HEK293 (cell line): ENCODE results near the gene VKORC1.
A peak's percentile ranks its signal among the peaks of the same experiment; 100 is the strongest.

ENCODE experiments used
- BCL11A ChIP-seq: fragments of 450-650 bp; formaldehyde crosslinking; IDR thresholded peaks from 2 replicates; pipeline ENCODE4 v1.5.1; 2016; ENCODE audit warnings: low read depth, missing biosample characterization, missing genetic modification characterization
- FEZF1 ChIP-seq: fragments of 450-650 bp; formaldehyde crosslinking; IDR thresholded peaks from 2 replicates; pipeline ENCODE4 v1.5.1; 2016; ENCODE audit warnings: missing biosample characterization, missing genetic modification characterization
- GLIS2 ChIP-seq: fragments of 450-650 bp; formaldehyde crosslinking; IDR thresholded peaks from 2 replicates; pipeline ENCODE4 v1.5.1; 2016; ENCODE audit warnings: missing biosample characterization, missing genetic modification characterization
- HIC1 ChIP-seq: fragments of 450-650 bp; formaldehyde crosslinking; IDR thresholded peaks from 2 replicates; pipeline ENCODE4 v1.5.1; 2016; ENCODE audit warnings: missing biosample characterization, missing genetic modification characterization
- HOXC10 ChIP-seq: sonication (generic); formaldehyde crosslinking; IDR thresholded peaks from 2 replicates; pipeline ENCODE4 v1.8.1; 2023; ENCODE audit warnings: mild to moderate bottlenecking, missing genetic modification reagents
- HOXD13 ChIP-seq: sonication (generic); formaldehyde crosslinking; IDR thresholded peaks from 2 replicates; pipeline ENCODE4 v1.8.0; 2022; ENCODE audit warnings: missing genetic modification reagents, borderline replicate concordance
- RBAK ChIP-seq: fragments of 450-650 bp; formaldehyde crosslinking; IDR thresholded peaks from 2 replicates; pipeline ENCODE4 v1.5.1; 2016; ENCODE audit warnings: missing biosample characterization, missing genetic modification characterization
- YY1 ChIP-seq: fragments of 450-650 bp; formaldehyde crosslinking; IDR thresholded peaks from 2 replicates; pipeline ENCODE4 v1.5.1; 2018; ENCODE audit warnings: missing biosample characterization, missing genetic modification characterization
- ZBTB20 ChIP-seq: fragments of 450-650 bp; formaldehyde crosslinking; IDR thresholded peaks from 2 replicates; pipeline ENCODE4 v1.5.1; 2016; ENCODE audit warnings: missing biosample characterization, missing genetic modification characterization
- ZBTB7A ChIP-seq: fragments of 450-650 bp; formaldehyde crosslinking; IDR thresholded peaks from 2 replicates; pipeline ENCODE4 v1.5.1; 2016; ENCODE audit warnings: low read depth, missing biosample characterization, missing genetic modification characterization
- ZEB2 ChIP-seq: fragments of 450-650 bp; formaldehyde crosslinking; IDR thresholded peaks from 2 replicates; pipeline ENCODE4 v1.5.1; 2016; ENCODE audit warnings: missing biosample characterization, missing genetic modification characterization
- ZFHX2 ChIP-seq: fragments of 450-650 bp; formaldehyde crosslinking; conservative IDR thresholded peaks from 2 replicates; pipeline ENCODE4 v1.5.1; 2016; ENCODE audit warnings: missing biosample characterization, missing genetic modification characterization
- ZFP69B ChIP-seq: fragments of 450-650 bp; formaldehyde crosslinking; IDR thresholded peaks from 2 replicates; pipeline ENCODE4 v1.5.1; 2016; ENCODE audit warnings: missing biosample characterization, missing genetic modification characterization
- ZNF138 ChIP-seq: fragments of 450-650 bp; formaldehyde crosslinking; IDR thresholded peaks from 2 replicates; pipeline ENCODE4 v1.5.1; 2016; ENCODE audit warnings: missing biosample characterization, missing genetic modification characterization, borderline replicate concordance
- ZNF274 ChIP-seq, 2 experiments: fragments of 200-500 bp in 1 of 2; fragments of 450-650 bp in 1 of 2; sonication (Bioruptor generic) in 1 of 2; formaldehyde crosslinking in 1 of 2; IDR thresholded peaks; 2 replicates each; pipeline versions ENCODE4 v1.5.1 to v1.6.1; 2014 to 2016; ENCODE audit warnings: borderline replicate concordance in 1 of 2, inconsistent platforms in 1 of 2, low read length in 1 of 2, missing biosample characterization in 1 of 2, missing genetic modification characterization in 1 of 2
- ZNF366 ChIP-seq: fragments of 450-650 bp; formaldehyde crosslinking; conservative IDR thresholded peaks from 2 replicates; pipeline ENCODE4 v1.5.1; 2016; ENCODE audit warnings: missing biosample characterization, missing genetic modification characterization
- ZNF394 ChIP-seq: fragments of 450-650 bp; formaldehyde crosslinking; IDR thresholded peaks from 2 replicates; pipeline ENCODE4 v1.5.1; 2016; ENCODE audit warnings: missing biosample characterization, missing genetic modification characterization, mild to moderate bottlenecking, moderate library complexity, borderline replicate concordance
- ZNF426 ChIP-seq: fragments of 450-650 bp; formaldehyde crosslinking; IDR thresholded peaks from 2 replicates; pipeline ENCODE4 v1.5.1; 2017; ENCODE audit warnings: missing biosample characterization, missing genetic modification characterization, mild to moderate bottlenecking, inconsistent platforms, moderate library complexity
- ZNF501 ChIP-seq: fragments of 450-650 bp; formaldehyde crosslinking; IDR thresholded peaks from 2 replicates; pipeline ENCODE4 v1.5.1; 2016; ENCODE audit warnings: missing biosample characterization, missing genetic modification characterization
- ZNF555 ChIP-seq: fragments of 450-650 bp; formaldehyde crosslinking; conservative IDR thresholded peaks from 2 replicates; pipeline ENCODE4 v1.5.1; 2017; ENCODE audit warnings: missing biosample characterization, mild to moderate bottlenecking, missing genetic modification characterization, inconsistent platforms
- ZNF560 ChIP-seq: fragments of 450-650 bp; formaldehyde crosslinking; IDR thresholded peaks from 2 replicates; pipeline ENCODE4 v1.5.1; 2017; ENCODE audit warnings: missing biosample characterization, missing genetic modification characterization, borderline replicate concordance
- ZNF610 ChIP-seq: fragments of 450-650 bp; formaldehyde crosslinking; IDR thresholded peaks from 2 replicates; pipeline ENCODE4 v1.5.1; 2016; ENCODE audit warnings: missing biosample characterization, missing genetic modification characterization, borderline replicate concordance
- ZNF621 ChIP-seq: fragments of 450-650 bp; formaldehyde crosslinking; IDR thresholded peaks from 2 replicates; pipeline ENCODE4 v1.5.1; 2017; ENCODE audit warnings: missing biosample characterization, missing genetic modification characterization
- ZSCAN5A ChIP-seq: fragments of 450-650 bp; formaldehyde crosslinking; IDR thresholded peaks from 2 replicates; pipeline ENCODE4 v1.5.1; 2016; ENCODE audit warnings: missing biosample characterization, missing genetic modification characterization
- TF ChIP-seq, protein P1 (sequence below): fragments of 450-650 bp; formaldehyde crosslinking; IDR thresholded peaks from 2 replicates; pipeline ENCODE4 v1.5.1; 2016; ENCODE audit warnings: missing biosample characterization, missing genetic modification characterization, borderline replicate concordance
- TF ChIP-seq, protein P2 (sequence below): fragments of 450-650 bp; formaldehyde crosslinking; IDR thresholded peaks from 2 replicates; pipeline ENCODE4 v1.5.1; 2016; ENCODE audit warnings: missing biosample characterization, missing genetic modification characterization
- TF ChIP-seq, protein P3 (sequence below): fragments of 450-650 bp; formaldehyde crosslinking; IDR thresholded peaks from 2 replicates; pipeline ENCODE4 v1.5.1; 2017; ENCODE audit warnings: missing biosample characterization, missing genetic modification characterization

Gene VKORC1

DNA sequence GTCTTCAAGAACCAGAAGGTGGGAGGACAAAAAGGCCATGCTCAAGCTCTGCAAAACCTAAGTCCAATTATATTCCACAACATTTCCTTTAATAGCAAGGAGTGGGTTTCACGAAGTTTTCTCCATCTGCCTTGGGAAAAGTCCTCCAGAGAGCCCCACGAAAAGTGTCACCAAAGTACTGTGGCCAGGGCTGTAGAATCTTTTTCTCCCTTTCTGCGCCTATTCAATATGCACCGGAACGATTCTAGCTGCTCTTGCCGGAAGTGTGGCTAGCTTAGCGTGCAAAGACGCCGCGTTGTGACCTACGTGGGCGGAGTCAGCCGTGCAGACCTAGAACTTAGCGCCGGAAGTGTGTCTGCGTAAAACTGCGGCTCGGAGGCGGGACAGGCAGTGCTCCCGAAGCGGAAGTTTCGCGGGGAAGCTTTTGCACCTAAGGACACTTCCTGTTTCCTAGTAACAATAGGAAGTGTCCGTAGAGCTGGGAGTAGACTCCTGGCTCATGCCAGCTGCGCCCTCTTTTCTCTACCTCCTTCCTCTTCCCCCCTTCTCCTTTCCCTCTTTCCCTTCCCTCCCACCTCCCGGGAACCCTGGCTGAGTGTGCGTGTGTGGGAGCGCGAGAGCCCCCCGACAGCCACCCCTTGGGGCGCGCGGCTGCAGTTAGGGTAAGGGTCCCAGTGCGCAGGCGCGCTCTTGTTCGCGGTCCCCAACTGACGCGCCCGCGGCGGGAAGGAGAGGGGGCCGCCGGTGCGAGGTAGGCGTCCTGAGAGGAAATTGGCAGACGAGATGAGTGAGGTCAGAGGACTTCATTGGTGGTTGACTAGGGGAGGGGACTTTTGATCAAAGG is 20.4 kb downstream of the VKORC1 start, which contains the start of the genes ZNF646 and ZNF668 (continued):
- TF ChIP-seq ZNF138, result no peak
- 0 out of 2 replicates have a peak, but pooled peaks have one; percentile 54 for TF ChIP-seq ZEB2 (tag by site-specific recombination)
- no peak for TF ChIP-seq FEZF1 (tag by site-specific recombination)
- no peak for TF ChIP-seq RBAK (tag by site-specific recombination)
- TF ChIP-seq HIC1 (tag by site-specific recombination), result no peak
- TF ChIP-seq ZFP69B (tag by site-specific recombination), result peak; percentile 70
- peak; percentile 62 for TF ChIP-seq ZNF394 (tag by site-specific recombination)
- peak; percentile 89 for TF ChIP-seq ZNF366 (tag by site-specific recombination)
- peak; percentile 96 for TF ChIP-seq GLIS2 (tag by site-specific recombination)
- TF ChIP-seq, protein P1, sequence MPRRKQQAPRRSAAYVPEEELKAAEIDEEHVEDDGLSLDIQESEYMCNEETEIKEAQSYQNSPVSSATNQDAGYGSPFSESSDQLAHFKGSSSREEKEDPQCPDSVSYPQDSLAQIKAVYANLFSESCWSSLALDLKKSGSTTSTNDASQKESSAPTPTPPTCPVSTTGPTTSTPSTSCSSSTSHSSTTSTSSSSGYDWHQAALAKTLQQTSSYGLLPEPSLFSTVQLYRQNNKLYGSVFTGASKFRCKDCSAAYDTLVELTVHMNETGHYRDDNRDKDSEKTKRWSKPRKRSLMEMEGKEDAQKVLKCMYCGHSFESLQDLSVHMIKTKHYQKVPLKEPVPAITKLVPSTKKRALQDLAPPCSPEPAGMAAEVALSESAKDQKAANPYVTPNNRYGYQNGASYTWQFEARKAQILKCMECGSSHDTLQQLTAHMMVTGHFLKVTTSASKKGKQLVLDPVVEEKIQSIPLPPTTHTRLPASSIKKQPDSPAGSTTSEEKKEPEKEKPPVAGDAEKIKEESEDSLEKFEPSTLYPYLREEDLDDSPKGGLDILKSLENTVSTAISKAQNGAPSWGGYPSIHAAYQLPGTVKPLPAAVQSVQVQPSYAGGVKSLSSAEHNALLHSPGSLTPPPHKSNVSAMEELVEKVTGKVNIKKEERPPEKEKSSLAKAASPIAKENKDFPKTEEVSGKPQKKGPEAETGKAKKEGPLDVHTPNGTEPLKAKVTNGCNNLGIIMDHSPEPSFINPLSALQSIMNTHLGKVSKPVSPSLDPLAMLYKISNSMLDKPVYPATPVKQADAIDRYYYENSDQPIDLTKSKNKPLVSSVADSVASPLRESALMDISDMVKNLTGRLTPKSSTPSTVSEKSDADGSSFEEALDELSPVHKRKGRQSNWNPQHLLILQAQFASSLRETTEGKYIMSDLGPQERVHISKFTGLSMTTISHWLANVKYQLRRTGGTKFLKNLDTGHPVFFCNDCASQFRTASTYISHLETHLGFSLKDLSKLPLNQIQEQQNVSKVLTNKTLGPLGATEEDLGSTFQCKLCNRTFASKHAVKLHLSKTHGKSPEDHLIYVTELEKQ (tag by site-specific recombination), result no peak
- TF ChIP-seq, protein P2, sequence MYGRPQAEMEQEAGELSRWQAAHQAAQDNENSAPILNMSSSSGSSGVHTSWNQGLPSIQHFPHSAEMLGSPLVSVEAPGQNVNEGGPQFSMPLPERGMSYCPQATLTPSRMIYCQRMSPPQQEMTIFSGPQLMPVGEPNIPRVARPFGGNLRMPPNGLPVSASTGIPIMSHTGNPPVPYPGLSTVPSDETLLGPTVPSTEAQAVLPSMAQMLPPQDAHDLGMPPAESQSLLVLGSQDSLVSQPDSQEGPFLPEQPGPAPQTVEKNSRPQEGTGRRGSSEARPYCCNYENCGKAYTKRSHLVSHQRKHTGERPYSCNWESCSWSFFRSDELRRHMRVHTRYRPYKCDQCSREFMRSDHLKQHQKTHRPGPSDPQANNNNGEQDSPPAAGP (tag by site-specific recombination), result peak; percentile 81; the same call in 1 of the 2 replicates
- TF ChIP-seq ZNF501 (tag by site-specific recombination), result peak; percentile 79
- TF ChIP-seq ZNF621 (tag by site-specific recombination), result no peak
- TF ChIP-seq BCL11A (tag by site-specific recombination), result no peak
- TF ChIP-seq, protein P3, sequence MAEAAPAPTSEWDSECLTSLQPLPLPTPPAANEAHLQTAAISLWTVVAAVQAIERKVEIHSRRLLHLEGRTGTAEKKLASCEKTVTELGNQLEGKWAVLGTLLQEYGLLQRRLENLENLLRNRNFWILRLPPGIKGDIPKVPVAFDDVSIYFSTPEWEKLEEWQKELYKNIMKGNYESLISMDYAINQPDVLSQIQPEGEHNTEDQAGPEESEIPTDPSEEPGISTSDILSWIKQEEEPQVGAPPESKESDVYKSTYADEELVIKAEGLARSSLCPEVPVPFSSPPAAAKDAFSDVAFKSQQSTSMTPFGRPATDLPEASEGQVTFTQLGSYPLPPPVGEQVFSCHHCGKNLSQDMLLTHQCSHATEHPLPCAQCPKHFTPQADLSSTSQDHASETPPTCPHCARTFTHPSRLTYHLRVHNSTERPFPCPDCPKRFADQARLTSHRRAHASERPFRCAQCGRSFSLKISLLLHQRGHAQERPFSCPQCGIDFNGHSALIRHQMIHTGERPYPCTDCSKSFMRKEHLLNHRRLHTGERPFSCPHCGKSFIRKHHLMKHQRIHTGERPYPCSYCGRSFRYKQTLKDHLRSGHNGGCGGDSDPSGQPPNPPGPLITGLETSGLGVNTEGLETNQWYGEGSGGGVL (tag by site-specific recombination), result peak; percentile 68
- no peak for TF ChIP-seq ZNF555
- TF ChIP-seq ZBTB7A (tag by site-specific recombination), result peak; percentile 17; the same call in 1 of the 2 replicates
- no peak for TF ChIP-seq ZNF426 (tag by site-specific recombination)
- no peak for TF ChIP-seq HOXD13 (CRISPR knock-in tag)
- no peak; the same call in 1 of the 2 replicates for TF ChIP-seq ZSCAN5A (tag by site-specific recombination)
- peak; percentile 56 for TF ChIP-seq ZFHX2 (tag by site-specific recombination)
- TF ChIP-seq ZNF610, result peak; percentile 49
- TF ChIP-seq YY1, result peak; percentile 12; the same call in 1 of the 2 replicates
- TF ChIP-seq ZBTB20 (tag by site-specific recombination), result peak; percentile 64; the same call in 1 of the 2 replicates
- no peak for TF ChIP-seq HOXC10
- no peak for TF ChIP-seq ZNF560 (tag by site-specific recombination)
- TF ChIP-seq ZNF274 (IDR thresholded peaks at IDR 0.05; ENCODE audit: low read length), result no peak
- no peak for TF ChIP-seq ZNF274 (tag by site-specific recombination; IDR thresholded peaks at IDR 0.05; ENCODE audit: borderline replicate concordance)
